ENCODE data around the gene CDKN2B-AS1.

The CDKN2B-AS1 gene

DNA sequence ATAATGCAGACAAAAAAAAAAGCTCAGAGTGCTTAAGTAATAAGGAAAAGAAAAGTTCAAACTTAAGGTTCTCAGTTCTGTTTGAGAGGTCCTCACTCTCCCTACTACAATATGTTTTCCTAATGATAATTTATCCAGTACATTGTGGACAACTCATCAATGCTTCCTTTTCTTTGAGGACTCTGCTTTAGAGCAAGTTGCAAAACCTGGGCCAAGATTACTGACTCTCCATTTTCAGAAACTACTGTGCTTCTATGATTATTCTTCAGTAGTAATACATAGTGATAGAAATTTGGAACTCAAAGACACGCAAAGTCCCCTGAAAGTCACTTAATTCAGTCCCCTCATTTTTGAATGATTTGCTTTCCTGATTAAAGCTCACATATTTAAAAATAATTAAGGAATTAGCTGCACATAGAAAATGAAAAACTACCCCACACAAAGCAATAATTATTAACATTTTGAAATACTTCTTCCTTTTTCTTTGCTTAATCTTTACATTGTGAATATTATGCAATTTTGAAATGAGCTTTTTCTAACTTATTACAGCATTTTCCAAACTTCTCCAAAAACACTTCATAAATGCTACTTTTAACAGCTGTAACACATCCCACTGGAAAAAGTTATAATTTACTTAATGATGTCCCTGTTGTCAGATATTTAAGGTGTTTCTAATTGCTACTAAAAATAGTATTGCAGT is 11.6 kb upstream of the CDKN2B-AS1 start:
- no peak for DNase-seq (ENCODE audit: low read depth in 3 of 3)

DNA sequence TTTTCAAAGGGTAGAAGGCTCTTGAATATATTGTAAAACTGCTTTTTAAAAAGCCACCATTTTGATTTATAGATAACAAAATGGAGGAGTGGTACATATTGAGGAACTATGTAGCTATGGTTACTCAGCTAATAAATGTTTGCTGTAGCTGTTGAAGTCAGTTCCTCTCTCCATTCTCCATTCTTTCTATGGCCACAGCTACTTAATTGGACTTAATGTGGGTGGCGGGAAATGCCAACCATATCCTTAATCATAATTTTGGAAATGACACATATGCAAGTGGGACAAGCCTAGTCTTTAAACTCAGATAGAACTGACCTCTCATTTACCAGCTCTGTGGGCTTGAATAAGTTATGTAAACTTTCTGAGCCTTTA is 11.0 kb upstream of the CDKN2B-AS1 start:
- DNase-seq (ENCODE audit: low read depth in 3 of 3): no peak

DNA sequence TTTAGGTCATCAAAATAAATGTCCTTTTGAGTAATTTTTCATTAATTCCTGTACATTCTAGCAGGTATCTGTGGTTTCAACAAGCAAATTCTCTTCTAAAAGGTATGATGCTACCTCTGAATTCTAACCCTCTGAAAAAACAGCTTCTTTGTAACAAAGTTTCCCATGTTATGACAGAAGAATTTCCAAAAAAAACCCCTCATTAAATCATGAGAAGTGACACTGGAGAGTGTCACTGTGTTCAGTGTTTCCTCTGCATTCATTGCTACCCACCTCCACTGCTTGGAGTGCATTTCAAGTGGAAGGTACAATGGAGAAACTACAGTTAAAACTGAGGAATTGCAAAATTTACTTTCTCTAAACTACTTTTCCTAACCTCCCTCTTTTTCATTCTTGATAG is 10.5 kb upstream of the CDKN2B-AS1 start:
- DNase-seq (ENCODE audit: low read depth in 3 of 3): no peak

DNA sequence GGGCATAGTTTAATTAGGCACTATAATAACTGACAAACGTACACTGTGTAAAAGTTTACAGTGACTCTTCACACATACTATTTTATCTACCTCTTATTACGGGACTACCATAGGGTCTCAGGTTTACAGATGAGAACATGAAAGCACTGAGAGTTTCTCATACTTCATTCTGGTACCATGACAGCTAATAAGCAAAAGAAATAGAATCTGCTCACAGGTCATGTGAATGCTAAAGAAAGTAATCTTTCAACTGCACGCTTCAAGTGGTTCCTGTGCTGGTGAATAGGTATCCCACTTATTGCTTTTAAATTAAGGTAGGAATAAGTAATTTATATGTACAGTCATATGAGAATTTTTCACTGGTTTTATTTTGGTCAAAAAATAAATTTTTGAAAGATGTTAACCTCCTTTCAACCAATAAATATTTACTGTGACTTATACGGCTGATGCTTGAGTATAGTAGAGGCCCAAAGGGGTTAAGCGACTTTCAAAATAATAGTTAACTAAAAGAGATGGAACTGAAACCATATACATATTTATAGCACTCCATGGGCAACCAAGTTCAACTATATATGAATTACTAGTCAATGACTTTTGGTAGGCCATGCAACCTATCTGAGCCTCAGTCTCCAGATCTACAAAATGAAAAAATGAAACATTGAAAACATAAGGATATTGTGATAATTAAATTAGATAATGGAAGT is 8.5 kb upstream of the CDKN2B-AS1 start:
- no peak for DNase-seq (ENCODE audit: low read depth in 3 of 3)

DNA sequence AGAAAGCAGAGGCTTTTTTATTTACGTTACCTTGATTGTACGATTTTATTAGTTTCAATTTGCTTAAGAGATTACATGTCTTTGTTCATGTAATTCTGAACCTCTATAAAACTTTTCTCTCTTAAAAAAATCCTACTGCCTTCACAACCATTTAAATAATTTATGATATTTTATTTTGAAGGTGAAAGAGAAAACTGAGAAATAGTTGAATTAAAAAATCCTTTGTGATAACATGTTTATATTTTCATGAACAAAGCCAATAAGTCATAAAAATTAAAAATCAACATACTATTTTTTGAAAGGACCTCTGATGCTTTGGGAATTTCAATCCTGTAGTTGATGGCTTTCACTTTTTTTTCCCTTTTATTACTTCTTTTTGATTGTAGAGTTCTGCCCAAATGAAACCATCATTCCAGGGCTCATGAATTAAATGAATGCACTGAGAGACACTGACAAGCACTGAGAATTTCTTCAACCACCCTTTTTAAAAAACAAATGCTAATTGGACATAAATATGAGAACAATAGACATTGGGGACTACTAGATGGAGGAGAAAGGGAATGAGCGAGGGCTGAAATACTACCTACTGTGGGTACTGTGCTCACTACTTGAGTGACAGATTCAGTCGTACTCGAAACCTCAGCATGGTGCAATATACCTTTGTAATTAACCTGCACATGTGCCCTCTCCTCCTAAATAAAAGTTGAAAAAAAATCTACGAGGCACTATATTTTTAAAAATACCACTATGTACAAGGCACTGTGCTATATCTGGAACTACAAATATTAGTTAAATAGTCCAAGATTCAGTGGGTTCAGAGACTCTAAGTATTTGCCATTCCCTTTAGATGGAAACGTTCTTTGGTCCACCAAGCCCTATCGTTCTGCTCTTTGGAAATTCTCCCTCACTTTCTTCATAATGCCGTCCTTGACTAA is 6.3 kb upstream of the CDKN2B-AS1 start:
- no peak for DNase-seq (ENCODE audit: low read depth in 3 of 3)

DNA sequence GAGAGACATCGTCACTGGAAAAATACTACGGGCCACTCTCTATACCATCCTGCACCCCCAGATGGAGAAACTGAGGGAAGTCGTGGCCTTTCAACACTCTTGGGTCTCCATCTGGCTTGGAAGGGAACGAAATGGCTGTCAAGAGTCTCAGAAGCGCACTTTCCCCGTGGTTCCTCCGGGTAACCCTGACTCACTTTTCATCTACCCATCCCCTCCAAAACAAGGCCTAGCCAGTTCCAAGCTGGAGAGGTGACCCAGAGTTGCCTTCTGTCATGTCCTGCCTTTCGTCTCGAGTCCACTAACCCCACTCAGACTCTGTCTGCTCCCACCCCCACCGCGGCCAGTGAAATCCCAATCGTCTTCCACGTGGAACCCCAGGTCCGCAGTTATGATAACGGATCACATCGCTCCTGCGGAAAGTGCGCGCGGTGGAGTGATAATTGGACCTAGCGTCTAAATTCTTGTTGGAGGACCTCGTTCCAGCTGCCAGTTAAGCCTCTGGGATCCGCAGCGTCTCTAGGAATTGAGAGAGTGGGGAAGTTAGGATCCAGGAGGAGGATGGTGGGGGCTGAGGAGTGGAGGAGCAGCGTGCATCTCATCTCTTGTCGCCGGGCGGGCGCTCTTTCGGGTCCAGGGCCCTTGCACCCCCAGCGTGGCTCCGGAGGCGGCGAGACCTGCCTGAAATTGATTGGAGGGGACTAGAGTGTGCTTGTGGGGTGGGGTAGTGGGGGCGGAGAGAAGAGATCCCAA is 5.0 kb upstream of the CDKN2B-AS1 start:
- DNase-seq (ENCODE audit: low read depth in 3 of 3): no peak

DNA sequence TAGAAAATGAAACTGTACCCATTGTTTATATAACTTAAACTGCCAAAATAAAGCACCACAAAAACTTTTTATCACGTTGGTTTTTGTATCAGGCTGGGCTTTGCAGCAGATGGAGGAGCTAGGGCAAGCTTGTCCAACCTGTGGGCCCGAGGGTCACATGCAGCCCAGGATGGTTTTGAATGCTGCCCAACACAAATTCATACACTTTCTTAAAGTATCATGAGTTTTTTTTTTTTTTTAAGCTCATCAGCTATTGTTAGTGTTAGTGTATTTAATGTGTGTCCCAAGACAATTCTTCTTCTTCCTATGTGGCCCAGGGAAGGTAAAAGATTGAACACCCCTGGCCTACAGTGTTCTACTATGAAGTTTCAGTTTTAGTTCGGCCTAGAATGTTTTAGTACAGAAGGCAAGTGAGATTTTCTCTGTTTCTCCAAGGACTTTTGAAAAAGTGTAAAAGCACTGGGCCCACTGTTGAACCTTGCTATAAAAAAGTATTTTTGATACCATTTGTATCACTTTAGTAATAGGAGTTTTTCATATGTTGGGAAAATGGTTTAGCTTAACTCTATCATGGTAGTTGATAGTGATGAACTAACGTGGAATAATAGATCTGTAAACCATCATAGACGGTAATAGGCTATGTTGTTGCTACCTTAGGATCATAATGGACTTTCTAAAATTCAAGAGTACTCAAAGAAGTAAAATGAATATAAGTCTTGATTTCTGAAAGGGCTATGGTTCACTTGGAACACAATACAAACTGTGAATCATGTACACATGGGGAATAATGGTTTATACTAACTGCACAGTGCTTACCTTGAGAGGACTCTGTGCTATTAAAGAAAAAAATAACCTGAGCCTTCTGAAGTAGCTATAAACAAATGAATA is 3.3 kb upstream of the CDKN2B-AS1 start:
- DNase-seq (ENCODE audit: low read depth in 3 of 3): no peak

DNA sequence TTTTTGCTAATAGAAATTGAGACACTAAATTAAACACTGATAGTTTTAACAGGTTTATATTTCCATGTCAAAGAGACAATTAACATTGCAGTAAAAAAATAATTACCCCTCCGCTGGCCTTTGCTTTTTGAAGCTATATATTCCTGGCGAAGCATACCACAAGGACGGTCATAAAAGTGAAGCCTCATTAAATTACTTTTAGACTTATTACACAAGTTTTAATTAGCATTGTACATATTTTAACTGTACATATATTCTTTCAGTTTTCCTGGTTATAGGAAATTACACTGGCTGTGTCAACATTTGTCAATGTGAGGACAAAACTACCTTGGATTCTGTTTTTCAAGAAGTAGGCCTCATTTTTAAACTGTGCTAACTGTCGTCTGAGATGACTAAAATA is 1.6 kb upstream of the CDKN2B-AS1 start:
- no peak for DNase-seq (ENCODE audit: low read depth in 3 of 3)

DNA sequence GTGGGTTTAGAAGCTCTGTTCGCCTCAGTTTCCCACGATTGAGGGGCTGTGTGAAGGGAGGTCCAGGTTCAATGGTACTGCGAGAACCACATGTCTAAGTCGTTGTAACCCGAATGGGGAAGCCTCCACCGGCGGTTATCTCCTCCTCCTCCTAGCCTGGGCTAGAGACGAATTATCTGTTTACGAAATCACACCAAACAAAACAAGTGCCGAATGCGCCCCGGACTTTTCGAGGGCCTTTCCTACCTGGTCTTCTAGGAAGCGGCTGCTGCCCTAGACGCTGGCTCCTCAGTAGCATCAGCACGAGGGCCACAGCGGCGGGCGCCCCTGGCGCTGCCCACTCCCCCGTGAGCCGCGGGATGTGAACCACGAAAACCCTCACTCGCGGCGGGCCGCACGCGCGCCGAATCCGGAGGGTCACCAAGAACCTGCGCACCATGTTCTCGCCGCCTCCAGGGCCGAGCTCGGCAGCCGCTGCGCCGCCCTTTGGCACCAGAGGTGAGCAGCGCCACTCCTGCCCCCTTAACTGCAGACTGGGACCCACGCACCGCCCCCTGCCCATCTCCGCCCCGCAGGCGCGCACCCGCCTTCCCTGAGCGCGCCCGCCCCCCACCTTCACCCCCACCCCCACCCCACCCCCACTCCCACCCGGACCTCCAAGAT is 567 bp upstream of the CDKN2B-AS1 start, which contains the start of gene CDKN2A:
Gene CDKN2A (minus strand): TSS at position 500 of the 663 bp plus-strand sequence.
- no peak for DNase-seq (ENCODE audit: low read depth in 3 of 3)

DNA sequence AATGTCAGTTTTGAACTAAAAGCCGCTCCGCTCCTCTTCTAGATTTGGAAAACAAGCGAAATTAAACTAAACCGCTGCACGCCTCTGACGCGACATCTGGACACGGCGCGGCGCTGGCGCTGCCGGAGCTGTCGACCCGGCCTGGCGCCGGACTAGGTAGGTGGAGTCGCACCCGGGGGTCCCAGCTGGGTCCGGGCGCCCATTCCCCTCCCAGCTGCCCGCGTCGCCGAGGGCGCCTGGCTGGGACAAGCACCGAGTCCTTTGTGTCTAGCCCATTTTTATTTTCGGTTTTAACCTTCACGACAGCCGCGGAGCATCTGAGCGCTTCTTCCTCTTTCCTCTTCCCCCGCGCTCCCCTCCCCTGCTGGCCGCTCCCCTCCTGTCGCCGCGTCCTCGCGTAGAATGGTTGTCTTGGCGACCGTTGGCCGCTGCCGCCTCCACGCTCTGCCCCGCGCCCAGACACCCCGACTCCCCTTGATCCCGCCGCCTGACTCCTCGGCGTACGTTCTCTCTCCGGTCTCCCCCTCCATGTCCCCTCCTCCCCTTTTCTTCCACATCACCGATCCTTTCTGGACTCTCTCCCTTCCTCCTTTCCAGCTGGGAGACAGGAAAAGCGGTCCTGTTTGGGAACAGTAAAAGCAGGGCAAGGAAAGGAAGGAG is 545 bp downstream of the CDKN2B-AS1 start:
- peak in 2 of 3 experiments; percentile 40 to 52 for DNase-seq (ENCODE audit: low read depth in 3 of 3)

DNA sequence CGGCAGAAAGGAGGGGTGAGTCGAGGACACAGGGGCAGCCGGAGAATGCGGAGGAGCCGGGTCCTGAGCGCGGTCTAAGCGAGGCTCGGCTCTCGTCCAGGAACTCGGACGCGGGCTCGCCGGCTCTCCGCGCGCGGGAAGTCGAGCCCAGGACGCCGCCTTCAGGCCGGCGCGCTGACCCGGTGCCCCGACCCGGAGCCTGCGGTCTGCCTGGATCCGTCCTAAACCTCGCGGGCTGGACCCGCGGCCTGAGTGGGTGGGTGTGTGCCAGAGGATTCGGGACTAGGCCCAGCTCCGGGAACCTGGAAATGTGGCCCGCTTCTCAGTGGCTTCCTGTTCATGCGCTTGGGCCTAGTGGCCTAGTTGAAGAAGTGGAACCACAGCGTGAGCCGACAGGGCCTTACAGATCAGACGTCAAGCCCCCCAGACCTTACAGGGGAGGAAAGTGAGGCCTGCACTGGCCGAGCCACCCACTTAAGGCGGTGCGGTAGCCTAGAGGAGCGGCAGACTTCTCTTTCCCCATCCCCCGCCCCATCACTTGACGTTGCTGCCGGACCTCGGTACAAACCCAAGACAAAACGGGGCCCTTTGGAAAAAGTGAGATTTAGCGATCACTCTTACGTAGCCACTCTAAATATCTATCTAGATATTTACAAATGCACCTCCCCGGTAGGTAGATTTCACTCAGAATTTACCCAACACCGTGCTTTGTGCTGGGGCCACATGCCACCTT is 1.2 kb downstream of the CDKN2B-AS1 start:
- no peak for DNase-seq (ENCODE audit: low read depth in 3 of 3)

DNA sequence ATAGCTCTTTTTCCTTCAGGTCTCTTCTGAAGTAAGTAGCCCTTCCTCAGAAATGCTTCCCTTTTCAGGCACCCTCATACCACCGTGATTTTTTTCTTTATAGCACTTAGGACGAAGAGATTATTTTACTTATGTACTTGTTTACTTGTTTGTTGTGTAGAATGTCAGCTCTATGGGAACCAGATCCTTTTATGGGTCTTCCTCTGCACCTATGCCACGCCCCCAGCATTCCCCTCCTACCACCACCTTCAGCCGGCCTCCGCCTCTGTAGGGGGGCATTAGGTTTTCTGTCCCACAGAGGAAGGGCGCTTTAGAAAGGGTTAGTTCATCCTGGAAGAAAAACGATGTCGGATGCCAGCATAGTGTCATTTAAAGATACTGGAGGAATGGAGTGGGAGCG is 1.8 kb downstream of the CDKN2B-AS1 start:
- no peak for DNase-seq (ENCODE audit: low read depth in 3 of 3)

DNA sequence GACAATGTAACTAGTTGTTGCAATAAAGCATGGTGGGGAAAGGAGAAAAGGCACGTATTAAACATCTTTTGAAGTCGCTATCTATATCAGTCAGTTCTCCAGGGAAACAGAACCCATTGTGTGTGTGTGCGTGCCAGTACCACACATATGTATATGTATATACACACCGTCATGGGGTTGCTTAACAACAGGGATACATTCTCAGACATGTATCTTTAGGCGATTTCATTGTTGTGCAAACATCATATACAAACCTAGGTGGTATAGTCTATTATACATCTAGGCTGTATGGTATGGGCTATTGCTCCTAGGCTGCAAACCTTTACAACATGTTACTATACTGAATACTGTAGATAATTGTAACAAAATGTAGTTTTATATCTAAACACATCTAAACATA is 2.3 kb downstream of the CDKN2B-AS1 start:
- DNase-seq (ENCODE audit: low read depth in 3 of 3): no peak

DNA sequence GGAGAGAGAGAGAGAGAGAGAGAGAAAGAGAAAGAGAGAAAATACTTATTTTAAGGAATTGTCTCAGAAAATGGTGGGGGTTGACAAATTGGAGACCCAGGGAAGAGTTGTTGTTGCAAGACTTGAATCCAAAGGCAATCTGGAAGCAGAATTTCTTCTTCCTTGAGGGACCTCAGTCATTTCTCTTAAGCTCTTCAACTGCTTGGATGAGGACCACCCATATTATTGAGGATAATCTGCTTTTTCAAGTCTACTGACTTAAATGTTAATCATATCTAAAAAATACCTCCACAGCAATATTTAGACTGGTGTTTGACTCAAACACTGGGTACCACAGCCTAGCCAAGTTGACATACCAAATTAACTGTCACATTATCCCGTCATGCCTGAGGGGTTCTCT is 2.9 kb downstream of the CDKN2B-AS1 start:
- DNase-seq (ENCODE audit: low read depth in 3 of 3): no peak

DNA sequence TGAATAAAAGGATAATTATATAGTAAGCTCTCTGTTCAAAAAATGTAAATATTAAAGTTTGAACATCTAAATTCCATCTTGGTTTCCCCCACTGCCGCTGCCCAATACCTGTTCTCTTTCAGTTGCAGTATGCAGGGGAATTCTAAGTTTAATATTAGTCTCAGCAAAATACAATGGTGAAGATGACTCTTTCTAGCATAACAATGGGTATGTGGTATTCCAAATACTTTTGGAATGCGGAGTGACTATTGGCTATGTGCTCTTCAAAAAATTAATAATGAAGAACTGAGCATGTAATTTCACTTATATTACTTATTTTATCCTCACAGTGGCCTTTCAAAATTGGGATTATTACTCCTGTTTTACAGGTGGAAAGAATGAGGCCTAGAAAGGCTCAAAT is 3.4 kb downstream of the CDKN2B-AS1 start:
- no peak for DNase-seq (ENCODE audit: low read depth in 3 of 3)

DNA sequence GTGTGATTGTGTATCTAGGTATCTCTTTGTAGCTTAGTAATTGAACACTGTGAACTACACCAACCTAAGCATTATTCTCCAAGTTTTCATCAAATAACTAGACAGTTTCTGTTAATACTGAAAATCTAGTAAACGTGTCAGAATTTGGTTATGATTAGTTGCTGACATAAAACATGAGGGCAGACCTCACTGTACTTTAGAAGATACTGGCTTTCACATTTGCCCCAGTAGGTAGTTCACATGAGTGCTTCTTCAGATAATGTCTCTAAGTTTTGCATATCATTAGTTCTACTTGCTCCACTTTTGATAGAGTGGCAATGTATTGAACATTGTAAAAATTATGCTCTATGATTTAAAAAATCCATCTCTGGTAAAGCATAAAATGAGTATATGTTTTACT is 7.4 kb downstream of the CDKN2B-AS1 start:
- no peak for DNase-seq (ENCODE audit: low read depth in 3 of 3)

DNA sequence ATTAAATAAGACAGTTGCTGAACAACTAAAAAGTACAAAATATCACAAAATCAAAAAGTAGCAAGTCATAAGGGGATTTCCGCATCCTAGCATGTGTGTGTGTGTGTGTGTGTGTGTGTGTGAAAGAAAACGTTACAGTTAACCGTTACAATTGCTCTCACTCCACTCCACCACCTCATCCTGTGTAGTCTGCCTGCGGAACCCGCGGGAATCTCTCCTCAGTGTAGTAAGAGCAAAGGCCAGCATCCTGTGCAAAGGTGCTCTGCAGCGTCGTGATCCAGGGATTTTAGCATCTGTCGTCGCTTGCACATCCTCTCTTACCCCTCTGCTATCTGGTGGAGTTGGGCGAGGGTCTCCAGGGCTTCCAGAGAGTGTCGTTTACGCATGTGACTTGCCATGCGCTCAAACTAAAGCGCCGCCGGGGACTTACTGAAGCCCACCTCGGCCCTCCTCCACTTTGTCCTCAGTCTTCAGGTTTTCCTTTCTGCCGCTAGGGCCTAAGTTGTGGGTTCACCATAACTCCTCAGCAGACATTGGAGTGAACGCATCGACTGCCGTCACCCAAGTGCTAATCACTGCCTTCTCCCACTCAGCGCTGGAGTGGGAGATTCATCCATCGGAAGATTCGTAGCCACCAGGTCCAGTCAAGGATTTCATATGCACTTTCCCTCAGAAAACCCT is 10.6 kb downstream of the CDKN2B-AS1 start:
- no peak for DNase-seq (ENCODE audit: low read depth in 3 of 3)

All from stimulated activated CD4-positive, alpha-beta T cell treated with anti-CD3 and anti-CD28 coated beads, TNF-alpha, amount 100 ng/mL, for 4 hours (primary cell).